GM18907 (cell line): ENCODE measurements around the gene PHLPP2.

ENCODE experiments used
- ATAC-seq: cut with Tn5 transposase; IDR thresholded peaks from one replicate; pipeline ENCODE4 v1.9.1; 2021; ENCODE audit warnings: mild to moderate bottlenecking, moderate library complexity; ENCODE audit not compliant: unreplicated experiment

PHLPP2 gene, protein sequence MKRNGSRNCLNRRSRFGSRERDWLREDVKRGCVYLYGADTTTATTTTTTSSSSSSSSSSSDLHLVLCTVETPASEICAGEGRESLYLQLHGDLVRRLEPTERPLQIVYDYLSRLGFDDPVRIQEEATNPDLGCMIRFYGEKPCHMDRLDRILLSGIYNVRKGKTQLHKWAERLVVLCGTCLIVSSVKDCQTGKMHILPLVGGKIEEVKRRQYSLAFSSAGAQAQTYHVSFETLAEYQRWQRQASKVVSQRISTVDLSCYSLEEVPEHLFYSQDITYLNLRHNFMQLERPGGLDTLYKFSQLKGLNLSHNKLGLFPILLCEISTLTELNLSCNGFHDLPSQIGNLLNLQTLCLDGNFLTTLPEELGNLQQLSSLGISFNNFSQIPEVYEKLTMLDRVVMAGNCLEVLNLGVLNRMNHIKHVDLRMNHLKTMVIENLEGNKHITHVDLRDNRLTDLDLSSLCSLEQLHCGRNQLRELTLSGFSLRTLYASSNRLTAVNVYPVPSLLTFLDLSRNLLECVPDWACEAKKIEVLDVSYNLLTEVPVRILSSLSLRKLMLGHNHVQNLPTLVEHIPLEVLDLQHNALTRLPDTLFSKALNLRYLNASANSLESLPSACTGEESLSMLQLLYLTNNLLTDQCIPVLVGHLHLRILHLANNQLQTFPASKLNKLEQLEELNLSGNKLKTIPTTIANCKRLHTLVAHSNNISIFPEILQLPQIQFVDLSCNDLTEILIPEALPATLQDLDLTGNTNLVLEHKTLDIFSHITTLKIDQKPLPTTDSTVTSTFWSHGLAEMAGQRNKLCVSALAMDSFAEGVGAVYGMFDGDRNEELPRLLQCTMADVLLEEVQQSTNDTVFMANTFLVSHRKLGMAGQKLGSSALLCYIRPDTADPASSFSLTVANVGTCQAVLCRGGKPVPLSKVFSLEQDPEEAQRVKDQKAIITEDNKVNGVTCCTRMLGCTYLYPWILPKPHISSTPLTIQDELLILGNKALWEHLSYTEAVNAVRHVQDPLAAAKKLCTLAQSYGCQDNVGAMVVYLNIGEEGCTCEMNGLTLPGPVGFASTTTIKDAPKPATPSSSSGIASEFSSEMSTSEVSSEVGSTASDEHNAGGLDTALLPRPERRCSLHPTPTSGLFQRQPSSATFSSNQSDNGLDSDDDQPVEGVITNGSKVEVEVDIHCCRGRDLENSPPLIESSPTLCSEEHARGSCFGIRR (N-terminal part only)

DNA sequence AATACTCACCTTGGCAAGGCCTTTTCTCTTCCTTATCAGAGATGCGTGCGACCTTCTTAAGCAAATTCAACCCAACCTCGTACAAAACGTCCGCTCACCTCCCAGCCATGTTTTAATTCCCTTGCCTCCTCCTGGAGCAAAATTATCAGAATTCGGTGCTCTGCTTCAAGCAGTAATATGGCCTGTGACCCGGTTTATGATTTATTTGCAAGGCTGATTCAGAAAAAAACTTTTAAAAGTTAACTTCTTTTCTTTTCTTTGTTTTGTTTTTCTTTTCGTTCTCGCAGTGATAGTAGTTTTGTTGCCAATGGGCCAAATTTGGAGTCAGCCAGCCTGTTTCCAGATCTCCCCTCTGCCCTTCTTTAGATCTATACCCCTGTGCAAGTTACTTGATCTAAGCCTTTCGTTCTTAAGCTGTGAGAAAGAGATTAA is at the start of gene PHLPP2:
PHLPP2 (minus strand) TSS at position 382 of the 432 bp plus-strand sequence. CDS start 9,906 bp downstream, outside the sequence.
- ATAC-seq, result no peak

DNA sequence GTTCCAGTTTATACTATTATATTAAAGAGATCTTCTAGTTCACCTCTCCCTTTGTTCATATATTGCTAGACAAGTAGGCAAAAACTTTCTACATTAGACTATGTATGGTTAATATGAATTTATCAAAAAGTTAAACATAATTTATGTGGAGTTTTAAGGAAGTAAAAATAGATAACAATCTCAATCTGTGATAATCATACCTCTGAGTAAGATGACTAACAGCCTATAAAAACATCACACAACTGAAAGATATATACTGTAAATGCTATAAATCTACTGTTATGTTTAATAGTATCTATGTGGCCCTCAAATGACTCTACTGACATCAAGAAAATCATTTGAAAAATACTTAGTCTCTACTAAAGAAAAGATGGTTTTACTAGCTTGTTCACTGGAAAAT is 47.1 kb upstream of the PHLPP2 start:
- no peak for ATAC-seq

DNA sequence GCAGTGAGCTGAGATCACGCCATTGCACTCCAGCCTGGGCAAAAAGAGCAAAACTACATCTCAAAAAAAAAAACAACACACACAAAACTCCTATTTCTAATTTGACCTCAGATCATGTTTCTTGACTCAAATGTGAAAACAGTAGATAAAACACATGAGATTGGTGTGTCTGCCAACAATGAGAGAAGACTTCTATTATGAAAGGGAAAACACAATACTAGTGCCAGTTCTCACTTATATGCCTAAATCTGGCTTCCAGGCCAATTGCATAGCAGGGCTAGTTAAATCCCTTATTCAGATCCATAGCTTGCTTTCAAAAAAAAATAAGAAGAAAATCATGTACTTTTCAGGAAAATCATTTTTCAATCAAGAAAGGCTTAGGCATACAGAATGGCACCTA is 44.7 kb upstream of the PHLPP2 start:
- ATAC-seq, result no peak

DNA sequence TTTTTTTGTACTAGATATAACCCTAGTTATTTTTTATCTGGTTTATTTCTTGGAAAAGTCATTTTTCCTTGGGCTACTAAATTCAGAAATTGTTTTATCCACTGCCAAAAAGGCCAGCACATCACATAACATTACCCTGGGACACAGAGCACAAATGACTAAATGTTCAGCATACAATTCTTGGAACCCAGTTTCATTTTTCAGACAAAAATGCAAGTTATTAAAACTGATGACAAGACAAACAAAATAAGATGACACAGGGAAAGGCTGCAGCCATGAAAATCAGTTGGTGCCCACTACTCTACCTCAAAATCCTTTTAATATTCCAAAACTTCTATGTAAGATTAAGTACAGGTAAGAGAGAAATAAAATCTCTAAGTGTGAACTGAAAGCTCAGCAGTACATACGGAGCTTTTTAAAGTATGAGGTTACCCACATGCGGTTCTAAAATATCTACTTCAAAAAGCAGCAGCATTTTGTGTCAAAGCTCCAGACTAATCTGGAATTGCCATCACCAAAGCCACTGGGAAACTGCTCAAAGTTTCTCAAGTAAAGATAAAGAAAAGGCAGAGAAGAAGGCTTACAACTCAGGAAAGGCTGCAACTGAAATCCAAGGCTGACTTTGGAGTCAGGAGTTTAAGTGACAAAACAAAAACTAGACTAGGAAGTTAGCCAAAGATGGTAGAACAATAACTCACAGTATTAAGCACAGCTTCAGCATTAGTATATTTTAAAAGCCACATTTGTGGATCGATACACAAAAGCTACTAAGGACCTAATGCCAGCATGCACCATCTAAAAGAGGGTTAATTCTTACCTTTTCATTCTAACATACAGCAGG is 42.8 kb upstream of the PHLPP2 start:
- ATAC-seq, result no peak

DNA sequence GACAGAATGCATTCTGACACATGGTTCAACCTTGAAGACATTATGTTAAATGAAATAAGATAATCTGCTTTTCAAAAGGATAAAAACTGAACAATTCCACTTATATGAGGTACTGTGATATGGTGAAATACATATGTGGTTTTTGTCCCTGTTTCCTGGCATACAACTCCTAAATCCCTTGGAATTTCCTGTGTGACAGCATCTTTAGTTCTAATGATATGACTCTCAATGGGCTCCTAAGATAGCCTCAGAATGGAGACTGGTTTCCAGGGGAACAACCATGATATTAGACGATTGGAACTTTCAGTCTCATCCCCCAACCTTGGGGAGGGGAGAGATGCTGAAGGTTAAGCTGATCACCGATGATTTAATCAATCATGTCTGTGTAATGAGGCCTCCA is 37.7 kb upstream of the PHLPP2 start:
- no peak for ATAC-seq

DNA sequence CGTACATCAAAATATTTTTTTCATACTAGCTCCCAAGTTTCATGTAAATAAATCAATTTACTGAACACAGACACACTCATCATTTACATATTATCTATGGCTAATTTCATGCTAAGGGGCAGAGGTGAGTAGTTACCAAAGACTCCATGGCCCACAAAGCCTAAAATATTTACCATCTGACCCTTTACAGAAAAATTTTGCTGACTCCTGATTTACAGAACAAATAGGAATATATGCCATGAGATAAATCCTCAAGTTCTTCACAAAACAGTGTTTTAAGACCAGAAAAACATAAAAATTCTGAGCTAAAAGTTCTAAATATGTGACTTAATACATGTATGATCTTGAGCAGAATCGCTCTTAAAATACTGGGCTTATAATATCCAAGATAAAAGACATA is 36.6 kb upstream of the PHLPP2 start:
- ATAC-seq, result no peak

DNA sequence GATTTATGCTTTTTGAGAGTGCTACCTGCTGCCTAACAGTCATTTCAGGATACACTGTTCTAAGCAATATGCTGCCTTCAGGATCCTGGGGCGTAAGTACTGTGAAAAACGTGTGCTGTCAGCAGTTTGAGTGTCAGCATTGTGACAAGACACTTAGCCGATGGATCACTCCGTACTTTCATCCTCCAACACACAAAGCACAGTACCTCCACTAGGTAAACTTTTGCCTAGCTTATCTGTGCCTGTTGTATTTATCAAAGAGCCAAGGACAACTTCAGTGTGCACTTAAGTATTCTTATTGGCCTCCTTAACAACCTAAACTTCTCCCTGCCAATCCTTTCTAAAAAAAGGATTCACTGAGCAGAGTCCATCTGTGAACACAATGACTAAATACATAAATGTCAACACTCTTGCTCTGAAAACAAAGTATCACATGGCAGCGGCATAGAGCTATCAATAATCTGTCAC is 33.8 kb upstream of the PHLPP2 start:
- no peak for ATAC-seq

DNA sequence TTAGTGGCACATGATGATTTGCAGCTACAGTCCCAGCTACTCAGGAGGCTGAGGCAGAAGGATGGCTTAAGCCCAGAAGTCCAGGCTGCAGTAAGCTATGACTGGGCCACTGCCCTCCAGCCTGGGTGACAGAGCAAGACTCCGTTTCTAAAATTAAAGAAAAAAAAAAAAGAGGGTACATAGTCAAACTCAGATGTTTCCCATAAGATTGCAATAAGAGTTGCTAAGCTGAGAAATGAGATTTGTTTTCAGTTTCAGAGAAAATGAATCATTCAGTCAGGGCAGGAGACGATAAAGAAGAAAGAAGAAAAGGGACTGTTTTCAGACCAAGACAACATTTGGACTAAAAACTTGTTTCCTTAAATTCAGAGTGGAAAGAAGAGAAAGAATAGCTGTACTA is 30.2 kb upstream of the PHLPP2 start:
- no peak for ATAC-seq

DNA sequence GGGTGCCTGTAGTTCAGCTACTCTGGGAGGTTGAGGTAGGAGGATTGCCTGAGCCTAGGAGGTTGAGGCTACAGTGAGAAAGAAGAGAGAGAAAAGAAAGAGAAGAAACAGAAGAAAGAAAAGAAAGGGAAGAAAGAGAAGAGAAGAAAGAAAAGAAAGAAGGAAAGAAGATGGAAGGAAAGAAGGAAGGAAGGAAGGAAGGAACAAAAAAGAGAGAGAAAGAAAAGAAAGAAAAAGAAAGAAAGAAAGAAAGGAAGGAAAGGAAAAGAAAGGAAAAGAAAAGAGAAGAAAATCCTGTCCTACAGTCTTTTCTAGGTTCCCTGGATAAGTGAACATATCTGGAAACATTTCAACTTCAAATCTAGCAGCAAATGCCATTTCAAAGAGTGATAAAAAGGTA is 29.6 kb upstream of the PHLPP2 start:
- no peak for ATAC-seq

DNA sequence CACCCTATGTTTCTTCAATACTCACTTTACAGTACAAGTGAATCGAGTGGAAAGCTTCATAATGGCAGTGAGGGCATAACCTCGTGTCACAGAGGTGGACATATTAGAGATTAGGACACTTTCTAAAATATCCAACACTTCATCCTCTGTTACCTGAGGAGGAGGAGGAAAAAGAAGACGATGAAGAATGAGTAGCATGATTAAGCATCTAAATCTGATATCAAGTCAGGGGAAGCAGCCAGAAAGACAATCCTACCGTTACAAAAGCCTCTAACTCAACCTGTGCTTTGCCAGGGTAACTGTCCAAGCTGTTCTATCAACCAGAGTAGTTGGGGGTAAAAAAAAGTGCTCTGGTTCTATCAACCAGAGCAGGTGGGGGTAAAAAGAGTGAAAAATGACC is 23.7 kb upstream of the PHLPP2 start:
- ATAC-seq, result no peak

DNA sequence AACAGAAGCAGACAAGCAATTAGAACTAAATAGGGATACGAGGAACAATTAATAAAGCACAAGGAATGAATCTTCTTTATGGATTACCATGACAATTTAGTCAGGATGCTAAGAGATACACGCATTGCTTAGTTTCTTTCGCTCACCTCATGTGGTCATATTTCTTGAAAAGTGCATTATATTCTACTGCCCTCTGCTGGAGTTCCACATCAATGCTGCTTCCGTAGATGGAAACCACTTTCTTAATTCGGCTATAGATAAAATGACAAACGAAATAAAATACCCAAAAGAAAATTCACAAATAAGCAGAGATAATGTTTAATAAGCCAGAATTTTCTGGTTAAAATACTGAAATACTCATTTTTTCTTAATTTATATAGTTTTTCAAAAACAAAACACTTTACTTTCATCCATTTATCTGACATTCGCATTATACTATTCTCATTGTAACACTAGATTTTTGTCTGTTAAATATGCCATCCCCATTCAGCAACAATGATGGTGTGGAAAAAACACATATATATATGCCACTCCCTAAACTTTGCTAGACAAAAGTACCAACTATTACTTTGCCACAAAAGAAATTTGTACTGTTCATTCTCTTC is 22.0 kb upstream of the PHLPP2 start:
- no peak for ATAC-seq

DNA sequence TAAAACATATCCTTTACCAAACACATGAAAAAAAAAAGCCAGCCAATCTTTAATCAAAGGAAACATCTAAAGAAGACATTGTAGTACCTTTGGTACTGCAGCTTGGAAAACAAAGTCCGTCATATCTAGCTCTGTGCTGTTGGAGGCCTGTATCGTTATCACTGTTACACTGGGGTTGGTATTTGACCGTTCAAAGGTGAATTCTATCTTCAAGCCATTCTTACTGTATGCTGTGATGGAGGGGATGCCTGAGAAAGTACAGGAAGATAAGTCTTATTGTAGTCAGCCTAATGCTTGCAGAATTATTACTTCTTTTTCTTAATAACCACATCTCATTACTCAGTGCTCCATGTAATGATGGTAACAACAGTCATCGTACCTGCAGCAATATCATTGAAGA is 14.4 kb upstream of the PHLPP2 start:
- ATAC-seq, result no peak

DNA sequence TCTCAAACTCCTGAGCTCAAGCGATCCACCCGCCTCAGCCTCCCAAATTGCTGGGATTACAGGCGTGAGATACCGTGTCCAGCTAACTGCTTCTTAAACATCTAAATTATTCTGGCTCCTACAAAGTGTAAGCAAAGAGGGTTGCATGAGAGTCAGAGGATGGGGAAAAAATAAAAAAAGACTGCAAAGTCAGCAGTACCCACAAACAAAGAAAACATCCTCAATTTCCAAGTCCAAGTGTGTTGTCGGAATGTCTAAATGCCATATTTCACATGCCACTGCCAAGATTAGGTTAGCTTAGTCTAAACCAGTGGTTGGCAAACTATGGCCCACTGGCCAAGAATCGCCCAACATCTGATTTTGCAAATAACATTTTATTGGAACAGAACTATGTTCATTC is 13.0 kb upstream of the PHLPP2 start:
- ATAC-seq, result no peak

DNA sequence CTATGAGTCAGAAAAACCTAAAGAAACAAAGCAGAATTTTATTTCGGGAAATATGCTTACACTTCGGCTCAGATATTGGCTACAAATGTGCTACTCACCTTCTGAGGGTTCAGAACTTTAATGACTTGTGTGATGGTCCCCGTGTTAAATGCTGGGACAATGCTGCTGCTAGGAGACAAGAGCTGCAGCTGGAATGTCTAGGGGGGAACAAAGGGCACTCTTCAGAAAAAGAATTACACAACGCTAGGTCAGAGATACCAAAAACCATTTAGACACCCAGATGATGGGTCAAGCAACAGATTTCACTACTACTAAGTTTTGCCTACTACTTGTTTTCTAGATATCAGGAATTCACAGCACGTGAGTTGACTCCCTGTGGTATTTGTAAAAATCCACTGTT is 10.0 kb upstream of the PHLPP2 start:
- ATAC-seq, result no peak

DNA sequence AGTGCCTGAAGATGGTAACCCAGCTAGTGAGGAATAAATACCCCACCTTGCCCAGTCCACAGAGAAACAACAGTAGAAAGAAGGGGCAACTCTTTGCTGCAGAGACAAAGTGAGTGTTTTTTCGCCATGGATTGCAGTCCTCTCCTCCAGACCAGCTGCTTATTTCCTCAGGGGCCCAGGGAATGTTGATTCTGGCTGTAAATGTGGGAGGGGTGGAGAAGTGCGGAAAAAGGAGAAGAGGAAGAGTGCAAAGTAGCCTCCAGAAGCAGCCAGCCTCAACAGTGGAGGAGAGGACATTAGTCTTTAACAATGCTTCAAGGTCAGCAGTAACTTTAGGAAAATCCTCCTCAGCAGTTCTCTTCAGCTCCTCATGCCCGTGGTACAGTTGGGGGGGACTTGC is 8.1 kb upstream of the PHLPP2 start:
- ATAC-seq, result no peak

DNA sequence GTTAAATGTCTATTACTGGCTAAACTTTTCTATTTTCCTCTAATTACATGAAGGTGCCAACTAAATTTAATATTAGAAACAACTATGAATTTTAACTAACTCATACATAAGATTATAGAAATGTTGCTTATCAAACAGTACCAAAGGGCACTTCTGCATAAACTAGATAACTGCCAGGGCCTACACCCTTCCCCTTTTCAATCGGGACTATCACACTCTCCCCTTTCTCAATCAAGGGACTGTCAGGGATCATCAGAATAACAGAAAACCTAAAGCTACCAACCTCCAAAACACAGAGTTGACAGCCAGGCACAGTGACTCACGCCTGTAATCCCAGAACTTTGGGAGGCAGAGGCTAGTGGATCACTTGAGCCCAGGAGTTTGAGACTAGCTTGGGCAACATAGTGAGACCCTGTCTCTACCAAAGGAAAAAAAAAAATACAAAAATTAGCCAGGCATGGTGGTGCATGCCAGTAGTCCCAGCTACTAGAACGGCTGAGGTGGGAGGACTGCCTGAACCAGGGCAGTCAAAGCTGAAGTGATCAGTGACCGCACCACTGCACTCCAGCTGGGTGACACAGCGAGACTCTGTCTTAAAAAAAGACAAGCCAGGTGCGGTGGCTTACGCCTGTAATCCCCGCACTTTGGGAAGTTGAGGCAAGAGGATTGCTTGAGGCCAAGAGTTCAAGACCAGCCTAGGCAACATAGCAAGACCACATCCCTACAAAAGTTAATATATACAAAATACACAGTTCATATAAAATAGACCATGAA is 3.2 kb upstream of the PHLPP2 start:
- ATAC-seq, result no peak

DNA sequence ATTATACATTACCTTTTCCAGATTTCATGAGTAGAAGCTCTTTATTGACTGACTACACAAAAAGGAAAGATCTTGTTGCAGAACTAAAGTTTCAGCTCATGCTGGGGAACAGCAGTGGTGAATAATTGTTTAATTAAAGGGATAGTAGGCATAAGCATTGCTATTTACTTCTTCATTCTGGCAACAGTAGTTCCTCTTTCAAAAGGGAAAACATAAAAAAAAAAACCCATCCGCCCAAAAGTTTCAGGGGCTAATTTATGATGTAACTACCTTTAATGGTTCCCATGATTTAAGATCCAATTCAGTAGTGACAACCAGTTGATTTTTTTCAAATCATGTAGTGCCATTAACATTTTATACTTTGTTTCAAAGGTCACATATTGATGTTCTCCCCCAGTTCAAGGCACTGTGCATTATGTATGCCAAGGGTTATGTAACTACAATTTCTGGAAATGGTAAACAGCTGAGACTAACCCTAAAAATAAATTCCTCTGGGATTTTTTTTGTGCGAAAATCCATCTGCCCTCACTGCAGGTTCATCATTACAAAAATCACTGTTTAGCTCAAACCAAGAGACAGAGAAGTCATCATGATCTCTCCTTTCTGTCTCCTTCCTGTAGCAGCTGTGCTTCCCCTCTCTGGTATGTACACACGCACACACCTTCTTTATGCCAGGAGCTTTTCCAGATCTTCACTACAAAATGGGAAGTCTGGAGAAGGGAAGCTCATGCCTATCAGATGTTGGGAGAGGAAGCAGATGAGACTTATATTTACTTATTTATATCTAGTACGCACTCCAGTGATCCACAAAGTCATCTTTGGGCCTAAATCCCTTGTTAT is 2.2 kb upstream of the PHLPP2 start:
- no peak for ATAC-seq
